Measurements from ENCODE around the gene NADK2.

DNA sequence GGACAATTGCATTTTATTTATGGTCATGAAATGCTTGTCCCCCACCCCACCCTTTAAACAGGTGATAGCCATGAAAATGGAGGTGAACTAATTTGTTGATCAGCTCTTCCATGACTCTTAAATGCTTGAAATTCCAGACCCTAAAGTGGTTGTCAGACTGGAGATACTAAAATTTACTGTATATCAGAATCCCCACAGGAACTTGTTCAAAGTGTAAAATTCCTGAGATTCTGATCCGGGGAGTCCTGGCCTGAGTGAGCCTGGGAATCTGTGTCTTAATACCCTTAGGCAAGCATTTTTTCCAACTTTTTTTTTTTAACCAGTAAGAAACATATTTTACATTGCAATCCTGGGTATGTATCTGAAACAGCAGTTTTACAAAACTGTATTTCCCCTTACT lies 85.1 kb downstream of the NADK2 start:
- TF ChIP-seq CREB1 (IDR thresholded peaks at IDR 0.05; ENCODE audit: low read depth) (no peak), YY1 (IDR thresholded peaks at IDR 0.05; ENCODE audit: low read depth) (no peak), EP300 (IDR thresholded peaks at IDR 0.05; ENCODE audit: borderline replicate concordance) (no peak), TCF12 (IDR thresholded peaks at IDR 0.05; ENCODE audit: low read depth) (no peak), TAF1 (IDR thresholded peaks at IDR 0.05; ENCODE audit: low read depth) (no peak), NFIC (IDR thresholded peaks at IDR 0.05) (no peak)
- TF ChIP-seq, protein P1, sequence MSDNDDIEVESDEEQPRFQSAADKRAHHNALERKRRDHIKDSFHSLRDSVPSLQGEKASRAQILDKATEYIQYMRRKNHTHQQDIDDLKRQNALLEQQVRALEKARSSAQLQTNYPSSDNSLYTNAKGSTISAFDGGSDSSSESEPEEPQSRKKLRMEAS (IDR thresholded peaks at IDR 0.05), result no peak
- TF ChIP-seq, protein P2, sequence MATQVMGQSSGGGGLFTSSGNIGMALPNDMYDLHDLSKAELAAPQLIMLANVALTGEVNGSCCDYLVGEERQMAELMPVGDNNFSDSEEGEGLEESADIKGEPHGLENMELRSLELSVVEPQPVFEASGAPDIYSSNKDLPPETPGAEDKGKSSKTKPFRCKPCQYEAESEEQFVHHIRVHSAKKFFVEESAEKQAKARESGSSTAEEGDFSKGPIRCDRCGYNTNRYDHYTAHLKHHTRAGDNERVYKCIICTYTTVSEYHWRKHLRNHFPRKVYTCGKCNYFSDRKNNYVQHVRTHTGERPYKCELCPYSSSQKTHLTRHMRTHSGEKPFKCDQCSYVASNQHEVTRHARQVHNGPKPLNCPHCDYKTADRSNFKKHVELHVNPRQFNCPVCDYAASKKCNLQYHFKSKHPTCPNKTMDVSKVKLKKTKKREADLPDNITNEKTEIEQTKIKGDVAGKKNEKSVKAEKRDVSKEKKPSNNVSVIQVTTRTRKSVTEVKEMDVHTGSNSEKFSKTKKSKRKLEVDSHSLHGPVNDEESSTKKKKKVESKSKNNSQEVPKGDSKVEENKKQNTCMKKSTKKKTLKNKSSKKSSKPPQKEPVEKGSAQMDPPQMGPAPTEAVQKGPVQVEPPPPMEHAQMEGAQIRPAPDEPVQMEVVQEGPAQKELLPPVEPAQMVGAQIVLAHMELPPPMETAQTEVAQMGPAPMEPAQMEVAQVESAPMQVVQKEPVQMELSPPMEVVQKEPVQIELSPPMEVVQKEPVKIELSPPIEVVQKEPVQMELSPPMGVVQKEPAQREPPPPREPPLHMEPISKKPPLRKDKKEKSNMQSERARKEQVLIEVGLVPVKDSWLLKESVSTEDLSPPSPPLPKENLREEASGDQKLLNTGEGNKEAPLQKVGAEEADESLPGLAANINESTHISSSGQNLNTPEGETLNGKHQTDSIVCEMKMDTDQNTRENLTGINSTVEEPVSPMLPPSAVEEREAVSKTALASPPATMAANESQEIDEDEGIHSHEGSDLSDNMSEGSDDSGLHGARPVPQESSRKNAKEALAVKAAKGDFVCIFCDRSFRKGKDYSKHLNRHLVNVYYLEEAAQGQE (IDR thresholded peaks at IDR 0.05; ENCODE audit: low read depth), result no peak
